Gastrocnemius medialis (tissue), 4 donors: ENCODE measurements around the gene DPP9.
"Not testable (repeated sequence)": the region's sequence is repeated elsewhere in the genome, so short reads cannot be mapped to it uniquely, and the experiment has no call there.

Experiments
- CTCF ChIP-seq, 5 experiments: fragments of 450-650 bp in 3 of 5; fragments of 200-600 bp in 2 of 5; sonication (generic) in 2 of 5; IDR thresholded peaks in 4 of 5; conservative IDR thresholded peaks in 1 of 5; 1 replicate in 4 of 5; 2 replicates in 1 of 5; pipeline ENCODE4 v1.5.1; 2016 to 2019; ENCODE audit warnings: antibody characterized with exemption in 5 of 5, mild to moderate bottlenecking in 3 of 5, moderate library complexity in 3 of 5
- POLR2A ChIP-seq, 2 donors: fragments of 450-650 bp; IDR thresholded peaks; one replicate each; pipeline ENCODE4 v1.6.1; 2017; ENCODE audit warnings: antibody characterized with exemption in 2 of 2, mild to moderate bottlenecking in 2 of 2, moderate library complexity in 2 of 2

GRCh38 chr19:4680021-4680420 is 43.6 kb downstream of the DPP9 start:
- not testable (repeated sequence) for TF ChIP-seq CTCF (IDR thresholded peaks at IDR 0.05 in 4 of 5, conservative IDR thresholded peaks at IDR 0.05 in 1 of 5); POLR2A (IDR thresholded peaks at IDR 0.05)
